GM21526 (cell line): ENCODE measurements around the gene GIMAP5.

Experiments used
- ATAC-seq: cut with Tn5 transposase; IDR thresholded peaks from one replicate; pipeline ENCODE4 v1.9.1; 2021; ENCODE audit warnings: moderate library complexity; ENCODE audit not compliant: unreplicated experiment, low FRiP score

GIMAP5 gene

DNA sequence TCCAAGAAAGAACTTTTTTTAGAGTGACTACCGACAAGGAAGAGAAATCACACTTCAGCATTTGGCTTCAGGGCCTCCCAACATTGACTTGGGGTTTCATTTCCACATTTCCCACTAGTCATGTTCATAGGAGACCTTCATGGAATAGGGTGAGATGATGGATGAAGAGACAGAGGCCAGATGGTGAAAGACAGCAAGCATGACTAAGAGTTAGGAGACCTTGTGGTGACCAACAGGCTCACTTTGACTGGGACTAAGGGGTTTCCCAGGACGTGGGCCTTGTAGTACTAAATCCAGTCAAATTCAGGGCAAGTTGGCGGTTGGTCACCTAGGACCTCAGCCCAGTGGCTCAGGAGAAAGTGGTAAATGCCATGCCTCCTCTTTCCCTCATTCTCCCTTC is 3.0 kb upstream of the GIMAP5 start:
- no peak for ATAC-seq

- ATAC-seq = no peak
Observed at GRCh38 chr7:150735596-150736358, 1.4 kb upstream of the GIMAP5 start.

GRCh38 chr7:150736864-150737263 is 354 bp upstream of the GIMAP5 start:
- ATAC-seq = no peak

- ATAC-seq = no peak
Observed at GRCh38 chr7:150738092-150738491, 874 bp downstream of the GIMAP5 start.

DNA sequence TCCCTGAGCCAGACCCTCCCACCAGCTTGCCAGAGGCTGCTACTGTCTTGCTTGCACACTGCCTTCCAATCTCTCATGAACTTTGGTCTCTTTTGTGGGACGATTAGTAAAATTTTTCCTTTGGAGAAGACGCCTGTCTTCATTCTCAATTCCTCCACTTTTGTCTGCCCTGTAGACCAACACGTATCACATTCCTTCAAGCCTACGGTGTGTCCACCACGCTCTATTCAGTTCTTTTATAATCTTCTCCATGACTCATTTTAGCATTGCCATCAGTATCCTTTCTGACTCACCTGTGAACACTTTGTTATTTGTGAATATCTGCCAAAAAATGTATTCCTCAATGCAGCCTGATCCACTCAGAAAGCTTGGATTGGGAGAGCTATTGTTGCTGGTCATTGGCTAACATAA is 1.4 kb downstream of the GIMAP5 start:
- ATAC-seq = no peak

DNA sequence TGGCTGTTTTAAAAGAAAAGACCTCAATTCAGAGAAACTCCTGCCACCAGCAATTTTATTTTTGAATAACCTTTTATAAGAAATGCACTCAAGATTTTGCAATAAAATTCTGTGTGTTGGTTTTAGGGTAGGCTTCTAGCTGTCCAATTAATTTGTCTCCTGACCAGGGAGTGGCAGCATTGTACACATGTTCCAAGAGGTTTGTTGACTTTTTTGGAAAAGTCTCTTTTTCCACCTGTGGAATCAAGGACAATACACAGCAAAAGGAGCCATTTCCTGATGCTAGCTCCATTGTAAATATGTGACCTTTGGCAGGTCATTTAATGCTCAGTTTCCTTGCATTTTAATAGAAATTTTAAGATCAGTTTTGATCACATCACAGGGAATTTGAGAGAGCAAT is 1.8 kb downstream of the GIMAP5 start:
- no peak for ATAC-seq

DNA sequence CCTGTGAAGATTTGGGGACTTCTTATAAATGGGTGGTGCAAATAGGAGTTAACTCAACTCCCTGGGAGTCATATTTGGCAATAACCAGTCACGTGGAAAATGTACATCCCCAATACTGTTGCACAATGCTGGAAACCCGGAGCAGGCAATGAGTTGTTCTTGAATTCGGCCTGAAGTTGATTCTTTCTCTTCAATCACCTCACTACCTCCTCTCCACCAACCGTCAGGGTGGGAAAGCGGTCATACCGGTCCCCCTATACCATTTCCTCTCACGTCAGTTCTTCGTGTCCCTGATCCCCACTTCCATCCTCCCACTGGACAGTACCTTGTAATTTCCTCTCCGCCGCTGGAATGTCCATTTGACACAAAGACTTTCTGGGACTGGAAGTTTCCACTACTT is 2.8 kb downstream of the GIMAP5 start:
- no peak for ATAC-seq

DNA sequence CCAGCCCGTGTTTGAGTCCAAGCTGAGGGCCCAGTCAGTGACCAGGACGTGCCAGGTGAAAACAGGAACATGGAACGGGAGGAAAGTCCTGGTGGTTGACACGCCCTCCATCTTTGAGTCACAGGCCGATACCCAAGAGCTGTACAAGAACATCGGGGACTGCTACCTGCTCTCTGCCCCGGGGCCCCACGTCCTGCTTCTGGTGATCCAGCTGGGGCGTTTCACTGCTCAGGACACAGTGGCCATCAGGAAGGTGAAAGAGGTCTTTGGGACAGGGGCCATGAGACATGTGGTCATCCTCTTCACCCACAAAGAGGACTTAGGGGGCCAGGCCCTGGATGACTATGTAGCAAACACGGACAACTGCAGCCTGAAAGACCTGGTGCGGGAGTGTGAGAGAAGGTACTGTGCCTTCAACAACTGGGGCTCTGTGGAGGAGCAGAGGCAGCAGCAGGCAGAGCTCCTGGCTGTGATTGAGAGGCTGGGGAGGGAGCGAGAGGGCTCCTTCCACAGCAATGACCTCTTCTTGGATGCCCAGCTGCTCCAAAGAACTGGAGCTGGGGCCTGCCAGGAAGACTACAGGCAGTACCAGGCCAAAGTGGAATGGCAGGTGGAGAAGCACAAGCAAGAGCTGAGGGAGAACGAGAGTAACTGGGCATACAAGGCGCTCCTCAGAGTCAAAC is 5.2 kb downstream of the GIMAP5 start:
- ATAC-seq = no peak

GRCh38 chr7:150744041-150744656 is 6.9 kb downstream of the GIMAP5 start:
- no peak for ATAC-seq

GRCh38 chr7:150745086-150745485 is 7.9 kb downstream of the GIMAP5 start:
- no peak for ATAC-seq

DNA sequence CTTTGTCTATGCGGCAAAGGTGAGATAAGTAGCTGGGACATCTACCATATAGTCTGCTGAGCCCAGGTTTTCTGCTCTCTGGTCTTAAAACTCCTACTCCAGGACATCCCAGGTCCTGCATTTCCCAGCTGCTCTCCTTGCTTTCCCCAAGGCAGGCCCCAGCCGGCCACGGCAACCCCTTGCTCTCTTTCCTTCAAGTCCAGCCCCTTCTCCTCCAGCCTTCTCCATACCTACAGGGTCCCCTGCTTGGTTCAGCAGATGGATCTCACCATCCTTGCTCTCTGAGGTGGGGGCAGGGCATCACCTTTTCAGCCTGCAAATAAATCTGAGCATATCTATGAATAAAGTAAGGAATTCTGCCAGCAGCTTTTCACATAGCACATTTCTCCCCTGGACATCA is 8.7 kb downstream of the GIMAP5 start:
- ATAC-seq = no peak

DNA sequence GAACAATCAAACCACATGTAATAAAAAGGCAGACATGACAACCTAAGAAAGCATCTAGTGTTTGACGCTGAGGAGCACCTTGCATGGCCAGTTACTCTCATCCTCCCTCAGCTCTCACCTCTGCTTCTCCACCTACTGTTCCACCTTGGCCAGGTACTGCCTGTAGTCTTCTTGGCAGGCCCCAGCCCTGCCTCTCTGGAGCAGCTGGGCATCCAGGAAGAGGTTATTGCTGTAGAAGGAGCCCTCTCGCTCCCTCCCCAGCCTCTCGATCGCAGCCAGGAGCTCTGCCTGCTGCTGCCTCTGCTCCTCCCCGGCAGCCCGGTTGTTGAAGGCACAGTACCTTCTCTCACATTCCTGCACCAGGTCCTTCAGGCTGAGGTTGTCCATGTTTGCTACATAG is 9.7 kb downstream of the GIMAP5 start:
- ATAC-seq = no peak

DNA sequence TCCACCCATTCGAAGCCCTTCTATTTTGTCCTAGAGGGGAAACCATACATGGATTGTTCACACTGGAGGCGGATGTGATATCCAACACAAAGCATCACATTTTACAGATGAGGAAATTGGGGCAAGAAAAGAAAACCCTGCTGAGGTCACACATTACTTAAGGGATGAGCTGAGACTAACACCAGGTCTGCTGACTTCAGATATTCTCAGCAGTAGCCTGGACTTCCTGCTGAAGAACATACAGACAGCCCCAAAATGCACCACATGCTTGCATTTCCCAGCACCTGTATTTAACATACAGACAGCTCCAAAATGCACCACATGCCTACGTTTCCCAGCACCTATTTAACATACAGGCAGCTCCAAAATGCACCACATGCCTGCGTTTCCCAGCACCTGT is 11.2 kb downstream of the GIMAP5 start:
- ATAC-seq = no peak

DNA sequence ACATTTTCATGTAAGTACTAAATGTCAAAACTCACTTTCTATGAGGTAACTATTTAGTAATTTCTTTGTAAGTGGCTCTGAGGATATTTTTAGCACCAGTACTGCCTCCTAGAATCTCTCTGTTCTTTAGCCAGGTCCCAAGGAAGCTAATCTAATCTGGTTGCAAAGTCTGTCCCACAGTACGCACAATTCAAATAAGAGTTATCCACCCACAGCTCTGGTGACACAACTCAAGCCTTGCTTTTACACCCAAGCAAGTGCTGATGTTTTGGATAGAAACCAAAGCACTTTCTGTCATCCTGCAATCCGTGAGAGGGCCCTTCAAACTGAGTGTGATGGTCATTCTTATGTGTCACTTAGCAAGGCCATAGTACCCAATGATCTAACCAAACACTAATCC is 14.5 kb downstream of the GIMAP5 start:
- ATAC-seq = no peak

GRCh38 chr7:150753239-150753638 is 16.0 kb downstream of the GIMAP5 start:
- ATAC-seq = no peak

DNA sequence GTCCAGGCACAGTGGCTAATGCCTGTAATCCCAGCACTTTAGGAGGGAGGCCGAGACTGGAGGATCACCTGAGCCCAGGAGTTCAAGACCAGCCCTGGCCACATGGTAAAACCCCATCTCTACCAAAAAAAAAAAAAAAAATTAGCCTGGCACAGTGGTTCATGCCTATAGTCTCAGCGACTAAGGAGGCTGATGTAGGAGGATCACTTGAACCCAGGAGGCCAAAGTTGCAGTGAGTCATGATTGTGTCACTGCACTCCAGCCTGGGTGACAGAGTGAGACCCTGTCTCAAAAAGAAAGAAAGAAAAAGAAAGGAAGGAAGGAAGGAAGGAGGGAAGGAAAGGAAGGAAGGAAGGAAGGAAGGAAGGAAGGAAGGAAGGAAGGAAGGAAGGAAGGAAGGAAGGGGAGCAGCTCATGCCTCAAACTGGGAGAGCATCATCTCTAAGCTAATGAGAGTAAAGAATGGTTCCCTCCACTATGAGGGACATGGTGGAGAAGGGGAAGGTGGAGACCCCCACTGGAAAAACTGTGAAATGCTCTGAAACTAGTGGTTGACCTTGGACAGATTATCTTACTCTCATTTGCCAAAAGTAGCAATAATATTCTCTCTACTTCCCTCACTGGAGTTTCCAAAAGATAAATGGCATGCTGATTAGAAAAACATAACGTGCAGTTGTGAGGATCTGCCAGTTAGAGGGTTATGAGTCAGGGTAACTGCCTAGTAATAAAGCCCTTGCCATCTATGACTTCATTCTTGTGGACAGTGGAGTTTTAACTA is 16.8 kb downstream of the GIMAP5 start:
- no peak for ATAC-seq

GRCh38 chr7:150754951-150755350 is 17.7 kb downstream of the GIMAP5 start:
- ATAC-seq = no peak

GRCh38 chr7:150755473-150756099 is 18.4 kb downstream of the GIMAP5 start:
- no peak for ATAC-seq

DNA sequence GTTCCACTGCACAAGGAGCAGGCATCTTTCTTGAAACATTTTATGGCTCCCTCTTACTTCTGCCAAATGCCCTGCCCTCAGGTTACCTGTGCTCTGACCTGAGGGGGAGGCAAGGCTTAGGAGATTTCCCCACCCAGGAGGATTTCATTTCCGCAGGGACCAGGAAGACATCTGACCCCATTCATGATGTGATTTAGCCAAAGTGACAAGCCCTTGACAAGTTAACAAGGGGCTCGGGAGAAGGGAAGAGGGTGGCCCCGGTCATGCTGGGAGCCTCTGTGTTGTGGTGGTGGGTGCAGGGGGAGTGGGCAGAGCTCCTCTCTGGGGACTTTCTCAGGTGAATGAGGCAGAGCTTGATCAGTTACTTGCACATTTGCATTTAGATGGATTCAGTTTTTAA is 18.9 kb downstream of the GIMAP5 start:
- ATAC-seq = no peak

DNA sequence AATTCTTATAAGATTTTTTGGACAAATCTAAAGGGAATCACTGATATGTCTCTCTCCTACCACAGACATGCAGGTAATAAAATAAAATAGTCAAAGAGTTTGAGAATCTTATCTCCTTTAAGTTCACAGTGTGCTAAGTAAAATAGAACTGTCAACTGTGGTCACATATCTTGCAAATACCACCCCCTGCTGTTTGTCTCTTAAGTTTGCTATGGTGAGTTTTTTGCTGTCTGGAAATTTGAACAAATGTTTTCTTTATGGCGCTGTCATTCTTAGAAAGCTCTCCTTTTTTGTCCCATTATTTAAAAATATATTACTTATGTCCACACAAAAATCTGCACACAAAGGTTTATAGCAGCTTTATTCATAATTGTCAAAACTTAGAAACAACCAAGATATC is 19.6 kb downstream of the GIMAP5 start:
- ATAC-seq = no peak

DNA sequence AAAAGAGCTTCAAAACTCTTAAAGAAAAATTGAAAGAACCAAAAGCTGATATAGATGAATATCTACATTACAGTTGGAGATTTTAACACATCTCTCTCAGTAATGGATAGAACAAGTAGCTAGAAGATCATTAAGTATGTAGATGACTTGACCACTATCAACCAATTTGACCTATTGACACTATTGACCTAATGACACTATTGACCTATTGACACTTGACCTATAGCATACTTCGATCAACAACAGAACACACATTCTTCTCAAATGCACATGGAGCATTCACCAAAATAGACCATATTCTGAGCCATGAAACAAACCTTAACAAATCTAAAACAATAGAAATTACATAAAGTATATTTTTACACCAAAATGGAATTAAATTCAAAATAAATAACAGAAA is 22.3 kb downstream of the GIMAP5 start:
- no peak for ATAC-seq
